ENCODE data around the gene ESRRG.

- no peak for TF ChIP-seq CTCF (IDR thresholded peaks at IDR 0.05)
- TF ChIP-seq POLR2A (IDR thresholded peaks at IDR 0.05) = no peak
These were observed 60.5 kb downstream of the ESRRG start for GRCh38 chr1:216662681-216663080.

Measured in lower leg skin (tissue), 3 donors.